SJSA1 (cell line): ENCODE measurements around the gene TMCO5A. TPM values are rescaled to one million over a fixed set of nuclear protein-coding genes. Genes with fewer than 3 reads are reported as not detected.

Source experiments
- DNase-seq, 2 experiments: peaks; one replicate each; pipeline ENCODE4 v3.0.0-alpha.2; 2015 to 2020; ENCODE audit warnings: low spot score in 2 of 2, low read depth in 1 of 2
- H3K27ac ChIP-seq: fragments of 250-450 bp; sonication (Bioruptor Pico); 2 replicates; pipeline ENCODE4 v1.5.1; 2020; ENCODE audit warnings: mild to moderate bottlenecking, moderate library complexity
- H3K27me3 ChIP-seq: fragments of 250-450 bp; sonication (Bioruptor Pico); replicated peaks from 2 replicates; pipeline ENCODE4 v1.5.1; 2020; ENCODE audit warnings: mild to moderate bottlenecking, moderate library complexity
- H3K36me3 ChIP-seq: fragments of 250-450 bp; sonication (Bioruptor Pico); 2 replicates; pipeline ENCODE4 v1.5.1; 2020; ENCODE audit warnings: mild to moderate bottlenecking
- H3K4me1 ChIP-seq: fragments of 250-450 bp; sonication (Bioruptor Pico); replicated peaks from 2 replicates; pipeline ENCODE4 v1.6.1; 2021; ENCODE audit warnings: mild to moderate bottlenecking
- H3K4me3 ChIP-seq: fragments of 250-450 bp; sonication (Bioruptor Pico); 2 replicates; pipeline ENCODE4 v1.5.1; 2020; ENCODE audit warnings: mild to moderate bottlenecking
- H3K9me3 ChIP-seq: fragments of 250-450 bp; sonication (Bioruptor Pico); replicated peaks from 2 replicates; pipeline ENCODE4 v1.5.1; 2020; ENCODE audit warnings: mild to moderate bottlenecking
- total RNA-seq: library from RNA; depleted of rRNA; stranded (reverse); fragments of >200 nt; shearing (Covaris generic); gene quantifications from 2 replicates; pipeline ENCODE4 v1.2.3, GENCODE V29; 2014; rRNA removed

Gene TMCO5A
- not detected in 2 replicates for total RNA-seq

DNA sequence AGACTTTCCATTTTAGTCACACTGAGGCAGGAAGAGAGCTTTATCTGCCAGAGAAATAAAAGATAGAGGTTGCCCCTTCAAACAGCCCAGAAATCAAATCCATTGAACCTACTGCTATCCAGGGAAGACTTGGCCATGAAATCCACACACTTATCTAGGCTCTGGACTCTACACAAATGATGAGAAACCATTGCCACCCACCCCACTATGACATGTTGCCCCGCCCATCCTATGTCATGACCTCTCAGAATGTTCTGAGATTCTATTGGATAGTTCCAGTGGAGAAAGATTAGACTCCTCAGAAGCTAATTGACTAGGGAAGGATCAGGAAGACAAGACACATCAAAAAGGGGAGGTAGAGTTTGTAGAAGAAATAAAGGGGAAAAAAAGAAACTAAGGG lies at the start of gene TMCO5A:
TMCO5A (plus strand) TSS at position 301 of the 400 bp plus-strand sequence. CDS start 1,684 bp downstream, outside the sequence.
- no peaks in the 10 kb centered on the region for H3K27me3 ChIP-seq
- H3K9me3 ChIP-seq: no peaks in the 10 kb centered on the region
- no peaks in the 10 kb centered on the region for H3K36me3 ChIP-seq
- no peak within 1 kb of the TSS for H3K4me3 ChIP-seq
- peaks cover 40% of the 10 kb centered on the region for H3K4me1 ChIP-seq
- peak within 1 kb of the TSS; percentile 64 for H3K27ac ChIP-seq
- DNase-seq: no peak

DNA sequence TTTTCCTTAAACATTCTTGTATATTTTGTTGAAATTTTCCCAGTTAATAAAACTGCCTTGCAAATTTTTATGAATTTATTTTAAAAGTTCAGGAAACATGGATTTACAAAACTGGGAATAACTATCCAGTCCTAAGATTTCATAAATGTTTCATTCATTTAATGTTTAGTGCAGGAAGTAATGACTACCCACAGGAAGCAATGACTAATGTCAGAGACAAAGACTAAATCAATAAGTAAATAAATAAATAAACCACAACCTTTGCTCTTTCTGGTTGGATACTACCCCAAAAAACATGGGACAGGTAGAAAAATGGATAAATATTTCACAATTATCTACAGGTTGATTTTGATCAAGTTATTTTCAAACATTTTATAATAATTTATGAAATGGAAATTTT lies 48.8 kb upstream of the TMCO5A start:
- Histone ChIP-seq H3K4me1 (peaks cover 3% of the 10 kb centered on the region), H3K9me3 (no peaks in the 10 kb centered on the region), H3K4me3 (no peak overlapping the region), H3K36me3 (no peaks in the 10 kb centered on the region), H3K27me3 (no peaks in the 10 kb centered on the region), H3K27ac (no peak overlapping the region)
- DNase-seq: no peak

DNA sequence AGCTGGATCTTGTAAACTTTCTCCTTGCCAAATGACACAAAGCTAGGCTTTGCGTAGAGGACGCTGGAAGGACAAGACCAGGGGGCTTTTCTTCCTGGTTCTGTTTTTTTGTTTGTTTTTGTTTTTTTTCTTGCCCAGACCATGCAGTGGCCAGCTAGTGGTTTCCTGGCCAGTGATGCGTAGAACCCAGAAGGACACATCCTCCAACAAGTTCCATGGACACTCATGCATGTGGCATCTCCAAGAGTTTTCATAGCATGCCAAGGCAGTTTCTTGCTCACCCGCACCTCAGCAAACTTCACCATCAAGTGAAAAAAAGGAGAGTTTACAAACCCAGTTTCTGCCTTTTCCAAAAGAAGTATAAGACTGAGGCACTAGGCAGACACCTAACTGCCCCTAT lies 46.1 kb upstream of the TMCO5A start:
- no peaks in the 10 kb centered on the region for H3K27me3 ChIP-seq
- peaks cover 19% of the 10 kb centered on the region for H3K4me1 ChIP-seq
- DNase-seq: no peak
- H3K27ac ChIP-seq: no peak overlapping the region
- no peaks in the 10 kb centered on the region for H3K36me3 ChIP-seq
- no peak overlapping the region for H3K4me3 ChIP-seq
- H3K9me3 ChIP-seq: no peaks in the 10 kb centered on the region

DNA sequence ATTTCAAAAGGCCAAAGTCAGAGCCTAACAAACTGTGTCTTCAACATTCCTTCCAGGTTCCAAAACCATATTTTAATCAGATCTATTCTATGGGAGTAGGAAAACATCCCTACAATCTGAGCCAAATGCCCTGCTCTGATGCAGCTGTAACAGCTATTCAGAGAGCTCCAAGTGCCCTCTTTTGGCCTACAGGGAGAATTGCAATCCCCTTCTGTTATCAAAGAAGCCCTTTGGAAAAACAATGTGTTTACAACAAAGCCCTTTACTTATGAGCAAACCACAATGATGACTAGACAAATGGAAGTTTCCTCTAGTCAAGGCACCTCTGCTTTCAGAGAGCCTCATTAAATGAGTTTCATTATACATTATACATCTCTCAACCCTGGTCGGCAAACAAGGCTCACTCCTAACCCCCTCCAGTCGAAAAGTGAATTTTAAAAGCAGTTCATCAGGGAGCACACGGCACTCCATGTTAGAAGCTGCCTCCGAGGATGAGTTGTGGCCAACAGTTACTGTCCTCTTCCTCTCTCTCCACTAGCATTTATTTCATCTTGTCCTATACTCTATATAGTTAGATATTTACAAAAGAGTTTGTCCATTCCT lies 42.6 kb upstream of the TMCO5A start:
- Histone ChIP-seq H3K9me3 (no peaks in the 10 kb centered on the region), H3K36me3 (no peaks in the 10 kb centered on the region), H3K4me3 (no peak overlapping the region), H3K4me1 (peaks cover 19% of the 10 kb centered on the region), H3K27ac (peak overlapping the region; percentile 29; the same call in 1 of the 2 replicates), H3K27me3 (no peaks in the 10 kb centered on the region)
- DNase-seq: peak in 1 of 2 experiments; percentile 58

GRCh38 chr15:37893309-37893708 lies 41.1 kb upstream of the TMCO5A start:
- H3K36me3 ChIP-seq: no peaks in the 10 kb centered on the region
- H3K27me3 ChIP-seq: no peaks in the 10 kb centered on the region
- H3K4me3 ChIP-seq: no peak overlapping the region
- no peaks in the 10 kb centered on the region for H3K9me3 ChIP-seq
- peaks cover 19% of the 10 kb centered on the region for H3K4me1 ChIP-seq
- H3K27ac ChIP-seq: no peak overlapping the region
- DNase-seq: no peak

DNA sequence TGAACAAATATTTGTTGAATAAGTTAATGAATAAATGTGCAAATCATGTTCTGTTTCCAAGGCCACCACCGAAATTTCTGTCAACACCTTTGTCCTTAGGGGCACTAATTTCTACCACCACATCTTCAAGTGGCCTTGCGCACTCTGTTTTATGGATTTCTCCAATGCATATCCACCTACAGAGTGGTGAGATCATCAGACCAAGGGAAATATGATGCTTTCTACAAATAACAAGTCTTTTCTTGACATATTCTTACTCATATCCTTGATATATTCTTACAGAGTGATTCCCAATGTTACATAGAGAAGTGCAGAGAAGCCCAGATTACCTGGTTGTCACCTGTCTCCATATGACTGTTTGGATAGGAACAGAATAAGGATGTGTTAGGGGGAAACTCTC lies 36.1 kb upstream of the TMCO5A start:
- Histone ChIP-seq H3K4me1 (peaks cover 21% of the 10 kb centered on the region), H3K9me3 (no peaks in the 10 kb centered on the region)
- DNase-seq: no peak

GRCh38 chr15:37900326-37901221 lies 33.9 kb upstream of the TMCO5A start:
- Histone ChIP-seq H3K36me3 (no peaks in the 10 kb centered on the region), H3K27me3 (no peaks in the 10 kb centered on the region), H3K4me1 (peaks cover 21% of the 10 kb centered on the region), H3K9me3 (no peaks in the 10 kb centered on the region), H3K27ac (peak overlapping the region; percentile 67), H3K4me3 (no peak overlapping the region)
- peak; percentile 72 to 88 for DNase-seq

More for the DNA sequence above, 36.1 kb upstream of the TMCO5A start:
- no peaks in the 10 kb centered on the region for H3K36me3 ChIP-seq
- H3K27ac ChIP-seq: no peak overlapping the region
- H3K27me3 ChIP-seq: no peaks in the 10 kb centered on the region
- H3K4me3 ChIP-seq: no peak overlapping the region

DNA sequence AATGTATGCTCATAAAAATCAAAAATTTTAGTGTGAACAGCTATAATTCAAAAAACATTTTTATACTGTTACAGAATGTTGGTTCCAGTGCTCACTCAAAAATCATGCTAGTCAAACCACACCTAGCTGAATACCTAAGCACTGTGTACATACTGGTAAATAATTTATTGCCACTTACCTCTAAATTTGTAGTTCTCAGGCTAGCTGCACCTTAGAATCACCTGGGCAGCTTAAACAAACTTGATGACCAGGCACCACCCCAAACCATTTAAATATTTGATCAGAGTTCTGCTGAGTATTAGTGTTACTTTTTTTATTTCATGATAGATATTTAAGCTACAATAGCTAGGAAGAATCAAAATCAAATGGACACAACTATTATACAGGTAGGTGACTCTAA lies 32.3 kb upstream of the TMCO5A start:
- Histone ChIP-seq H3K27me3 (no peaks in the 10 kb centered on the region), H3K36me3 (no peaks in the 10 kb centered on the region), H3K9me3 (no peaks in the 10 kb centered on the region), H3K4me3 (no peak overlapping the region), H3K27ac (no peak overlapping the region), H3K4me1 (peaks cover 26% of the 10 kb centered on the region)
- no peak for DNase-seq

- Histone ChIP-seq H3K9me3 (no peaks in the 10 kb centered on the region), H3K27ac (no peak overlapping the region), H3K4me3 (no peak overlapping the region), H3K4me1 (peaks cover 32% of the 10 kb centered on the region), H3K36me3 (no peaks in the 10 kb centered on the region), H3K27me3 (no peaks in the 10 kb centered on the region)
- DNase-seq: no peak
Observed at GRCh38 chr15:37903919-37904625, 30.4 kb upstream of the TMCO5A start.

DNA sequence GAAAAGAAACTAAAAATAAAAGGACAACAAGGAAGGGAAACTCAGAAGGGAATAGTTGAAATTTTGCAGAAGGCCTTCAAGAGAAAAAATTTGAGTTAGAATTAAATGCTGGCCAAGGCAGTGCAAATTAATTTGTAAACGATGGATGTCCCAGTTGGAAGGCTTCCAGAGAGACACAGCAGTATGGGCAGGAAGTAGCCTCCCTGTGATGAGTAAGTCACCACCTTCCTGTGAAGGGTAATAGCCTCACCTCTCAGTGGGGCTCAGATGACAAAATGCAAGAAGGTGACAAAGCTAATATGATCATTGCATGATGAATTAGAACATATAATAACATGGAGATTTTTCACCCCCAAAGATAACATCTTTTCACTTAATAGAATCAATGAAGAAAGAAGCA lies 27.3 kb upstream of the TMCO5A start:
- Histone ChIP-seq H3K27me3 (no peaks in the 10 kb centered on the region), H3K4me1 (peaks cover 11% of the 10 kb centered on the region), H3K4me3 (no peak overlapping the region), H3K27ac (no peak overlapping the region), H3K36me3 (no peaks in the 10 kb centered on the region), H3K9me3 (no peaks in the 10 kb centered on the region)
- DNase-seq: peak in 1 of 2 experiments; percentile 9

- Histone ChIP-seq H3K9me3 (no peaks in the 10 kb centered on the region), H3K27ac (no peak overlapping the region), H3K36me3 (no peaks in the 10 kb centered on the region), H3K4me3 (no peak overlapping the region), H3K27me3 (no peaks in the 10 kb centered on the region), H3K4me1 (no peaks in the 10 kb centered on the region)
- DNase-seq: no peak
Observed at GRCh38 chr15:37921527-37922385, 12.7 kb upstream of the TMCO5A start.

- Histone ChIP-seq H3K27ac (no peak overlapping the region), H3K9me3 (no peaks in the 10 kb centered on the region), H3K4me1 (peaks cover 5% of the 10 kb centered on the region), H3K36me3 (no peaks in the 10 kb centered on the region), H3K4me3 (no peak overlapping the region), H3K27me3 (no peaks in the 10 kb centered on the region)
- no peak for DNase-seq
Observed at GRCh38 chr15:37926136-37926535, 8.3 kb upstream of the TMCO5A start.

GRCh38 chr15:37929238-37929637 lies 5.2 kb upstream of the TMCO5A start:
- H3K27me3 ChIP-seq: no peaks in the 10 kb centered on the region
- H3K4me1 ChIP-seq: peaks cover 36% of the 10 kb centered on the region
- H3K27ac ChIP-seq: no peak overlapping the region
- no peak for DNase-seq
- no peak overlapping the region for H3K4me3 ChIP-seq
- no peaks in the 10 kb centered on the region for H3K36me3 ChIP-seq
- no peaks in the 10 kb centered on the region for H3K9me3 ChIP-seq
